Skin epidermis (tissue), 12 donors: Measurements from ENCODE around the gene GINS2.

Source experiments
- H3K27ac ChIP-seq, 21 experiments: fragments of 200-600 bp; sonication (generic) in 11 of 21; one replicate each; pipeline ENCODE4 v1.5.0; 2020; ENCODE audit warnings: mild to moderate bottlenecking in 3 of 21, inconsistent platforms in 2 of 21, moderate library complexity in 2 of 21
- H3K4me3 ChIP-seq, 7 experiments: fragments of 200-600 bp; sonication (generic) in 2 of 7; one replicate each; pipeline ENCODE4 v1.5.0; 2020; ENCODE audit warnings: inconsistent platforms in 2 of 7, mild to moderate bottlenecking in 2 of 7, moderate library complexity in 1 of 7

Gene GINS2

DNA sequence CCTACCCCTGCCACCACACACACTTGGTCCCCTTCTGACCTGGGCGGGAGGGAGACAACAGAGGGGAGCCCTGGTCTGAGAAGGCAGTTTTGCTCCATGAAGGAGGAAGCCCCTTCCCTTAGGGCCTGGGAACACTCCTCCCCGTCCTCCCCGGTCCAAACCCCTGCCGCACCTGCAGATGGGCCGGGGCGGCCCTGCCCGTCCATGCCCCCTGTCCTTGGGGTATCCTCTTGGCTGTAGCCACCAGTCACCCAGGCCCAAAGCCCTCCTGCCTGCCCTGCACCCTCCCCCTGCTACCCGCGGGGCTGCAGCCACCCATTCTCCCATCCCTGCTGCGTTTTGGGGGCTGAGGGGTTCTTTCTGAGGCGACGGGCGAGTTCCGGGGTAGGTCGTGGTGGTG is 41.8 kb downstream of the GINS2 start:
- no peak overlapping the region for H3K4me3 ChIP-seq
- no peak overlapping the region for H3K27ac ChIP-seq

- H3K4me3 ChIP-seq: no peak overlapping the region
- H3K27ac ChIP-seq: no peak overlapping the region
Measured at GRCh38 chr16:85646358-85646907, 42.3 kb downstream of the GINS2 start.

GRCh38 chr16:85645021-85645589 is 43.6 kb downstream of the GINS2 start:
- H3K27ac ChIP-seq: no peak overlapping the region
- H3K4me3 ChIP-seq: no peak overlapping the region

GRCh38 chr16:85644093-85644712 is 44.6 kb downstream of the GINS2 start:
- Histone ChIP-seq H3K27ac (no peak overlapping the region), H3K4me3 (no peak overlapping the region)

DNA sequence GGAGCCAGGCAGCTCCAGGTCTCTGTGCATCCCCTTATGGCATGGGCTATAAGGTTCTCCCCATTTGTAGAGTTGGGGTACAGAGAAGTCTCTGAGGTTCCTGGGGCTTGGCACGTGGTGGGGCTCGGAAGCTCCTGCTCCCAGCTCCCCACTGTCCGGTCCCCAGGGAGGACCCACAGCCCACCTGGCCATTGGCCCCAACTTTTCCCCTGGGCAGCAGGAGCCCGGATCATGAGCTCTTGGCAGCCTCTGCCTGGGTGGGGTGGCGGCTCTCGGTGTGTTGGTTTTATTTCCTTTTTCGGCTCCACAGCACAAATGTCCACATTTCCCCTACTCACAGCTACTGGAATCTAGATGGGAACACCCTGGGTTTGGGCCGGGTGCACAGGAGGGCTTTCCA is 45.1 kb downstream of the GINS2 start:
- Histone ChIP-seq H3K4me3 (no peak overlapping the region), H3K27ac (peak overlapping the region in 1 of 21 experiments; percentile 12)

DNA sequence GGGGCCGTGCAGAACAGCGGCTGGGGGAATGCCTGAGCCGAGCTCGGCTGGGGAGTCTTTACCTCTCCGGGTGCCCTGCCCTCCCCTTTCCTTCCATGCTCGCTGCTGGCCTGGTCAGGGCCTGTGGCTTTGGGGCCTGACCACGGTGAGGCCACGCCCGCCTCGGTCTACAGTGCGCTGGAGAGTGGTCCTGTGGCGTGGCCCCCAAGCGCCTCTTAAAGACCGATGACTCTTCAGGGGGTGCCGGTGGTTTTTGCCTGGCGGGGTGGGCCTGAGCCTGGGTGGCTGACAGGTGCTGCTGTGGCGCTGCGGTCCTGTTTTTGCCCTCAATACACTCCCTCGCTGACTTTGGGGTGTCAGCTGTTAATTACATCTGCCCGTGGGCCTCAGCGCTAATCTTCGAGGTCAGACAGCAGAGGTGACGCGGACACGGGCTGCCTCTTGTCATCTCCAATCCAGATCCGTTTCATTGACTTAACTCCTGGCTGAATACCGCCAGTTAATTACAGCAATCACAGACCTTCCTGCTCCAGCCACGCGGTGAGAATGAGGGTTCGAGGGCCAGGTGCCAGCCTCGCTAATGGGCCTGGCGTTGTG is 45.9 kb downstream of the GINS2 start:
- Histone ChIP-seq H3K27ac (no peak overlapping the region), H3K4me3 (no peak overlapping the region)

DNA sequence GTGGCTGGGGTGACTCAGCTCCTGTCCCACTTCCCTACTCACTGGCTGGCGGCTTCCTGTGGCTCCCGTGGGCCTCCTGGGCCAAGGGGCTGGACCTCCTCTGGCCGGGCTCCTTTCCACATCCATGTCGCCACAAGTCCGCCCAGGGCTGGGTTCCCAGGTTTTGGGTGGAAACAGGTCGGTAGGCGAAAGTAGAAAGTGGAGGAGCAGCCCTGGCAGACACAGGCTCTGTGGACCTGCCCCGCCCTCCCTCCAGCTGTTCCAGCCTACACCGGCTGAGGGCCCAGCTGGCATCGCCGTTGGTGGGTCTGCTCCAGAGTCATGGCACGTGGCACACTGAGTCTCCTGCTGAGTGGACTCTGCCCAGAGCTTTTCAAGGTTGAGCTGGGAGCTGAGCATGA is 47.0 kb downstream of the GINS2 start:
- Histone ChIP-seq H3K4me3 (no peak overlapping the region), H3K27ac (peak overlapping the region in 1 of 21 experiments; percentile 49)

- H3K4me3 ChIP-seq: no peak overlapping the region
- peak overlapping the region in 1 of 21 experiments; percentile 49 for H3K27ac ChIP-seq
Measured at GRCh38 chr16:85641305-85641704, 47.4 kb downstream of the GINS2 start.

DNA sequence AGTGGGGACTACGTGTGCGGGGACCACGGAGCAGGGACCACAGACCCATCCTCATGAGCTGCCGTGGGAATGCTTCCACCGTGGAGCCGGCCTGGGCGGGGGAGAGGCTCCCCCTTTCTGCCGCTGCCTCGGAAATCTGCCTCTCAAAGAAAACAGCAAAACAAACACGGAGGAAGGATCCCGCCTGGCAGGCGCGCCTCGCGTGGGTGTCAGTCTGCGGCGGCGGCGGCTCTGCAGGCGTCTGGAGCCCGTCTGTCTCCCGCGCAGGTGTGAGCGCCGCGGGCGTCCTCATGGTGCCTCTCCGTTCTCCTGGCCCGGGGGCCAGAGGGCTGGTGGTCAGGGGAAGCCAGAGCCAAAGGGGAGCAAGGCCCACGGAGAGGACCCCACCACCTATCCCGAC is 48.2 kb downstream of the GINS2 start:
- Histone ChIP-seq H3K27ac (peak overlapping the region in 3 of 21 experiments; percentile 11 to 41 (median 15)), H3K4me3 (no peak overlapping the region)

GRCh38 chr16:85640254-85640558 is 48.5 kb downstream of the GINS2 start:
- no peak overlapping the region for H3K4me3 ChIP-seq
- peak overlapping the region in 5 of 21 experiments; percentile 11 to 49 (median 23) for H3K27ac ChIP-seq

DNA sequence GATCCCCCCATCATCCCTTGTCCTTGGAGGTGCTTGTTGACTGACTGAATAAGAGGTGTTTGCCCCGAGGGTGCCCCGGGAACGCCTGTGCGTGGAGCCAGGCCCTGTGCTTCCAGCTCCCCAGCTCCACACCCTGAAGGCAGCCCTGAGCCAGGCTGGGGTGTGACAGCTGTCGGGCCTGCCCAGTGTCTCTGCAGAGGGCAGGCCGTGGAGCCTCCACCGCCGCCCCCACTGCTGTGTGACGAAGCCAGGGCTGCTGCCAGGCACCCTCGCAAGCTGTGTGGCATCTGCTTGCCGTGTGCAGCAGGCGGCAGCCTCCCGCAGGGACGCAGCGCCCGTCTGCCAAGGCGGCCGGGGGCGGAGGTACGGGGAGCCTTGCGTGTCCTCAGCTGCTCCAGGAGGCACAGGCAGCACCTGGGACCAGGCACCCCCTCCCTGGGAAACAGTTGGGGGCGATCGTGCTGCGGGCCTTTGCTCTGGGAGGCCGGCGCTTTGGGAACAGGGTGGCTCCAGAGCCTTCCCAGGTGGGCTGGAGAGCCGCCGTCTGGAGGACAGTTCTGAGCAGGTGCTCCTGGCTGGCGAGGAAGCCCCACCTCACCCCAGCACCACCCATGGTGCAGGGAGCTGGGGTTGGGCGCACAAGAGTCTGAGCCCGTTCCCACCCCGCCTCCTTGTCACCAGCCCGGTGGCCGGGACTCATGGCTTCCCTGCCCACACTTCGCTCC is 49.1 kb downstream of the GINS2 start:
- H3K27ac ChIP-seq: peak overlapping the region in 5 of 21 experiments; percentile 11 to 49 (median 23)
- no peak overlapping the region for H3K4me3 ChIP-seq

DNA sequence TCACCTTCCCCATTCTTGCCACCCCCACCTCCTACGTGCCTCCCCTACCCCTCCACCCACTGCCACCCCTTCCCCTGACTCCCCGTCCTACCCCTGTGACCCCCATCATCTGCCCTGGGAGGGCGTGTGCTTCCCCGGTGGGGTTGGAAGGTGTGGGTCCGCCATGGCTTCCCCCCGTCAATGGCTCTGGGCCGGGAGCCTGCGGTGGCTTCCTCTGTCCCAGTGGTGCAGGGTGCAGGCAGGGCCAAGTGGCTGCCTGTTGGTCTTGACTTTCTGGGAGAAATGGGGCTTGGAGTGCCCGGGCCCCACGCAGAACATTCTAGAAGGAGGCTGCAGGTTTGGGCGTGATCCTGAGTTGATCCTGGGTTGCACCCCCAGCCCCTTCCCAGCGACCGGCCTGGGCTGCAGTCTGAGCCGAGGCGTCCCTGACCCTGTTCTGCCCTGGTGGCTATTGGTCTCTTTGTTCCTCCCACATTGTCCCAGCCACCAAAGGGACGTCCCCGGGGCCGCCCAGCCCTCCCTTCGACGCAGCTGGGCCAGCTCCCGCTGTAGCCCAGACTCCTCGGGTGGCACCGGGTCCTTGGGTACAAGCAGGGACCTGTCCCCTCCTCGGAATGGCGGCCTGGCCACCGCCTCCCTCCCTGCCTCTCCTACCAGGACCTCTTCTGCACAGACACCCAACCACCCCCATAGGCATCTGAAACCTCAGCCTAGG is 49.9 kb downstream of the GINS2 start:
- Histone ChIP-seq H3K27ac (peak overlapping the region in 2 of 21 experiments; percentile 11 to 49), H3K4me3 (no peak overlapping the region)

- Histone ChIP-seq H3K4me3 (no peak overlapping the region), H3K27ac (no peak overlapping the region)
Measured at GRCh38 chr16:85637808-85638647, 50.7 kb downstream of the GINS2 start.

- no peak overlapping the region for H3K4me3 ChIP-seq
- H3K27ac ChIP-seq: no peak overlapping the region
Measured at GRCh38 chr16:85637061-85637807, 51.5 kb downstream of the GINS2 start.

GRCh38 chr16:85636234-85636812 is 52.4 kb downstream of the GINS2 start:
- no peak overlapping the region for H3K4me3 ChIP-seq
- H3K27ac ChIP-seq: no peak overlapping the region

DNA sequence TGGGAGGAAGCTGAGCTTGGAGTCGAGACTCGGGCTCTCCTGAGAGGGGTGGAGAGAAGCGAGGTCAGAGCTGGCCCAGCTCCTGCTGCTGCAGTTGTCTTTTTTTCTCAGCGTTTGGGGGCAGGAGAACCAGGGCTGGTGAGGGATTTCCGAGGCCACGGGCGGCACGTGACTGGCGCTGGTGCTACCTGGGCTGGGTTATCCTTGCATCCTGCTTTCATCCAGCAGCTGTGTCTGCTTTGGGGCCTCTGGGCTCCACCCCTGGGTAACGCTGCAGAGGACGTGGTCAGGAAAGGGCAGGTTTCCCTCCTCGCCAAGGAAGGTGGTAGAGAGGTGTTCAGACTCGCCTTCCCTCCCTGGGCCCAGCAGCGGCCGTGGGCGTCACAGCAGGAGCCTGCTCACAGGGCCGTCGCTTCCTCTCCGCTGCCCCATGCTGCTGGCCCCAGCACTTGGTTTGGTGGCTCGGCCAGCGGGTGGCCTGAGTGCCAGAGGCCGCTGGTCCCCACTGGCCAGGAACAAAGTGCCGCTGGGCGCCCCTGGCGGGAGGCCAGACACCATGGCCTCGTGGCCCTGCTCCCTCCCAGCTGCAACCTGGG is 53.1 kb downstream of the GINS2 start:
- Histone ChIP-seq H3K27ac (no peak overlapping the region), H3K4me3 (no peak overlapping the region)

DNA sequence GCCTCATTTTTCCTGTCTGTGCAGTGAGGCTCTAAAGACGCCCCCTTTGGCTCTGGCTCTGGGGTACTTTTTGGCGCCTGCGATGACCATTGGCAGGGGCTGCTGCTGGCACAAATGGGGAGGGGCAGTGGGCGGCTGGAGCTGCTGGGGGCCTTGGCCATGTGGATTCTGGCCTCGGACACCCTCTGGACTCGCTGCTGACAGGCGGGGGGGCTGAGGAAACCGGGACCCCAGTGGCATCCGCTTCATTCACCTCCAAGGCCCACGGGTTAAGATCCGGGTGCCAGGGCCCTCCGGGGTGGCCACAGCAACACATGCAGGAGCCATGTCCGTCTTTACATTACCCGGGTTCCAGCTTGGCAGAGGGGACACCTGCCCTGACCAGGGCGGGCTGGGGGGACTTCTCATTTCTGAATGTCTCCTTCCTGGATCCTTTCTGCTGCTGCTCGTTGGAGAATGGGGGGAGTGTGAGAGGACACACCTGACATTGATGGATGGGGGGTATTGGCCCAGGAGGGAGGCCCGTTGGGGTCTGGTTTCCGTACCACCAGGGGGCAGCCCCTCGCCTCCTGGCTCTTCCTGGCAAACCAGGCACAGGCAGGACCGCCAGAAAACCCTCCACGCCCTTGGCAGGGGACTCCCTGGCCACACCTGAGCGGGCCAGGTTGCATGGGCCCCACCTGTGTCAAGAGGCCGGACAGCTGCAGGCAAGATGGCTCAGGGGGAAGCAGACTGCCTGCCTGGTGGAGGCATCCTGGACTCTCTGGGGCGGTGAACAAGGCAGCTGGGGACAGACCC is 53.8 kb downstream of the GINS2 start:
- no peak overlapping the region for H3K4me3 ChIP-seq
- no peak overlapping the region for H3K27ac ChIP-seq
